DOHH2 (cell line): Measurements from ENCODE around the gene MACIR.

Experiments
- H3F3A ChIP-seq: fragments of 200-600 bp; sonication (generic), shearing (Covaris generic); 2 replicates; pipeline ENCODE4 v1.6.0; 2016; ENCODE audit warnings: antibody characterized with exemption, mild to moderate bottlenecking; ENCODE audit not compliant: control insufficient read depth, insufficient read depth
- H3K27ac ChIP-seq: fragments of 200-600 bp; sonication (generic); 2 replicates; pipeline ENCODE4 v1.5.1; 2014; ENCODE audit warnings: low read depth, mild to moderate bottlenecking, low read length, moderate library complexity
- H3K27me3 ChIP-seq: fragments of 200-600 bp; sonication (generic); 2 replicates; pipeline ENCODE4 v1.6.1; 2014; ENCODE audit warnings: mild to moderate bottlenecking, low read length, mixed read lengths; ENCODE audit not compliant: control insufficient read depth
- H3K36me3 ChIP-seq: fragments of 200-600 bp; sonication (generic); 2 replicates; pipeline ENCODE4 v1.6.1; 2014; ENCODE audit warnings: mild to moderate bottlenecking, low read length, moderate library complexity, mixed read lengths; ENCODE audit not compliant: control insufficient read depth
- H3K4me1 ChIP-seq: fragments of 200-600 bp; sonication (generic); 2 replicates; pipeline ENCODE4 v1.6.1; 2014; ENCODE audit warnings: mild to moderate bottlenecking, low read length, mixed read lengths; ENCODE audit not compliant: control insufficient read depth
- H3K4me2 ChIP-seq: fragments of 200-600 bp; sonication (generic); 2 replicates; pipeline ENCODE4 v1.6.0; 2014; ENCODE audit warnings: mild to moderate bottlenecking, low read length, moderate library complexity
- H3K4me3 ChIP-seq: fragments of 200-600 bp; sonication (generic); 2 replicates; pipeline ENCODE4 v1.5.1; 2014; ENCODE audit warnings: mild to moderate bottlenecking, low read length, mixed read lengths
- H3K79me2 ChIP-seq: fragments of 200-600 bp; sonication (generic); 2 replicates; pipeline ENCODE4 v1.6.1; 2014; ENCODE audit warnings: mild to moderate bottlenecking, low read length, mixed read lengths; ENCODE audit not compliant: control insufficient read depth
- H3K9me2 ChIP-seq: fragments of 200-600 bp; sonication (generic); replicated peaks from 2 replicates; pipeline ENCODE4 v1.6.1; 2014; ENCODE audit warnings: mild to moderate bottlenecking, low read length, mixed read lengths; ENCODE audit not compliant: control insufficient read depth
- H3K9me3 ChIP-seq: fragments of 200-600 bp; sonication (generic); 2 replicates; pipeline ENCODE4 v1.6.1; 2014; ENCODE audit warnings: antibody characterized with exemption, low read length, mixed read lengths; ENCODE audit not compliant: control insufficient read depth, insufficient read depth
- H4K20me1 ChIP-seq: fragments of 200-600 bp; sonication (generic); 2 replicates; pipeline ENCODE4 v1.6.0; 2014; ENCODE audit warnings: low read depth, mild to moderate bottlenecking, antibody characterized with exemption, low read length, moderate library complexity; ENCODE audit not compliant: control insufficient read depth, insufficient read depth
- CTCF ChIP-seq: fragments of 200-600 bp; sonication (generic); IDR thresholded peaks from one replicate; pipeline ENCODE4 v1.5.1; 2014; ENCODE audit warnings: antibody characterized with exemption, mild to moderate bottlenecking, low read depth, low read length; ENCODE audit not compliant: poor library complexity, severe bottlenecking
- EZH2phosphoT487 ChIP-seq: fragments of 200-600 bp; sonication (generic); IDR thresholded peaks from 2 replicates; pipeline ENCODE4 v1.6.1; 2017; ENCODE audit warnings: borderline replicate concordance, mild to moderate bottlenecking, antibody characterized with exemption, low read length, moderate library complexity, mixed read lengths

MACIR gene

DNA sequence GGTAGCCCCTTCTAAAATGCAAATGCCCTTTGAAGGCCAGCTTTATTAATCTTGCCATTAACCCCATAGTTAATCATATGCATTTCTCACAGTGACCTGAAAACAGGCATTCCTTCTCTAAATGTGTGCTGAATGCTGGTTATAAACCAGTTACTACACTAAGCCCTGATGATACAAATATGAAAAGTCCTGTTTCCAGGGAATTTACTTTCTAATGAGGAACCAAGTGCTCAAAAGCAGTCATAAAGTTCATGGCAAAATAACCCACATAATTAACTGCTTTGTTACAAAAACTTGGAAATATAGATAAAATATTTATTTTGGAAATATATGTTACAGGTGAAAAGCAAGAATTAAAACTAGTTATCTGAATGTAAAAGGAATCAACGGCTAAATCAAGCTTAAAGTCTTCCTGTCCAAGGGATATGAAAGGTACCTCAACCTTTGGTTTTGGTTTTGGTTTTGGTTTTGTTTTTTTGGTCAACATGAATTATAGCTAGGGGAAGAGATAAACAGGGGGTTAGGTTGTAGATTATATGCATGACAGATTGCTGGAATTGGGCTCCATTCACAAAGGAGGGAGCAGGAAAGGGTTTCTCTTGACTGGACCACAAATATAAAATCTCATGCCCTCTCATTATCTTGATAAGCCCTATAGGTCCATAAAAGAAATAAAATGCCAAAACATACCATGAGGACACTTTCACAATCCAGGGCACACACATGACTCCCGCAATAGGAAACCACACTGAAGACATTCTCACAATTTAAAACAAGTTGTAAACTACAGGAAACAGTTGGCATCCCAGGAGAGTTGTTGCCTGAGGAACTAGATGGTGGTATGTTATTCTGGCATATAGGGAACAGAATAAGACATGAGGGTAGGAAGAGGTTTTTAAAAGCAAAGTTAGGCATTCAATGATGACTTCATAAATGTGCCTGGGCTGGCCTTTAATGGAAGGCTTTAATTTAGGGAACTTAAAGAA is 46.7 kb upstream of the MACIR start:
- H3K36me3 ChIP-seq = no peaks in the 10 kb centered on the region
- TF ChIP-seq EZH2phosphoT487 = no peak
- TF ChIP-seq CTCF = no peak
- no peak overlapping the region for H3K4me2 ChIP-seq

GRCh38 chr5:103216137-103216536 is 42.4 kb upstream of the MACIR start:
- no peaks in the 10 kb centered on the region for H3K9me2 ChIP-seq
- H3K4me3 ChIP-seq = no peak overlapping the region
- H4K20me1 ChIP-seq = no peaks in the 10 kb centered on the region
- H3K9me3 ChIP-seq = no peaks in the 10 kb centered on the region
- H3K27me3 ChIP-seq = no peaks in the 10 kb centered on the region
- H3K79me2 ChIP-seq = no peaks in the 10 kb centered on the region
- H3K27ac ChIP-seq = no peak overlapping the region
- H3K4me1 ChIP-seq = no peaks in the 10 kb centered on the region
- TF ChIP-seq EZH2phosphoT487 = no peak
- TF ChIP-seq CTCF = no peak
- no peak overlapping the region for H3K4me2 ChIP-seq
- no peaks in the 10 kb centered on the region for H3F3A ChIP-seq
- no peaks in the 10 kb centered on the region for H3K36me3 ChIP-seq

More for the DNA sequence above, 46.7 kb upstream of the MACIR start:
- Histone ChIP-seq H3K9me3 (no peaks in the 10 kb centered on the region), H3F3A (no peaks in the 10 kb centered on the region), H3K27ac (no peak overlapping the region), H3K79me2 (no peaks in the 10 kb centered on the region), H3K4me1 (no peaks in the 10 kb centered on the region), H3K9me2 (no peaks in the 10 kb centered on the region), H3K4me3 (no peak overlapping the region), H4K20me1 (no peaks in the 10 kb centered on the region), H3K27me3 (no peaks in the 10 kb centered on the region)

DNA sequence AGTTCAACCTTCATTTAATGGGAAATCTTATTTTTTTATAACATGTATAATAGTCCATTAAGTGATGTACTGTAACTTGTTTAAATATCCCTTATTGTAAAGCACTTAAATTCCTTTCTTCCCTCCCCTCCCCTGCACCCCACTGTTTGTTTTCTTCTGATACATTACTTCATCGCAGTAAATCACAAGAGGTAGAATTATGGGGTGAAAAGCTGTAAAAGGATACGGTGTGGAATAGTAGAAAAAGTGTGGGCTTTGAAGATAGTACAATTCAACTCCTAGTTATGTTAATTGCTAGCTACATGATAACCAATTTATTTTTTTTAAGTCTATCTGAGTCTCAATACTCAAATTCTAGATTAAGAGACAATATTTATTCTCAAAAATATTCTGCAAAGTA is 41.9 kb upstream of the MACIR start:
- no peaks in the 10 kb centered on the region for H3F3A ChIP-seq
- no peaks in the 10 kb centered on the region for H3K4me1 ChIP-seq
- no peak overlapping the region for H3K27ac ChIP-seq
- H3K4me3 ChIP-seq = no peak overlapping the region
- no peaks in the 10 kb centered on the region for H3K36me3 ChIP-seq
- H3K27me3 ChIP-seq = no peaks in the 10 kb centered on the region
- no peaks in the 10 kb centered on the region for H3K9me3 ChIP-seq
- no peaks in the 10 kb centered on the region for H4K20me1 ChIP-seq
- TF ChIP-seq CTCF (no peak), EZH2phosphoT487 (no peak)
- H3K79me2 ChIP-seq = no peaks in the 10 kb centered on the region
- H3K4me2 ChIP-seq = no peak overlapping the region
- no peaks in the 10 kb centered on the region for H3K9me2 ChIP-seq
